Stimulated activated CD4-positive, alpha-beta T cell treated with anti-CD3 and anti-CD28 coated beads, Interleukin-1b, Interleukin-23, amount 100 ng/mL, for 4 hours (primary cell): Measurements from ENCODE around the gene NDUFS8.

ENCODE experiments used
- DNase-seq, 2 donors: peaks; one replicate each; pipeline ENCODE4 v3.0.0-alpha.2; 2020; ENCODE audit warnings: low read depth in 2 of 2

NDUFS8 gene

GRCh38 chr11:68036141-68036716 is 5.7 kb downstream of the NDUFS8 start:
- DNase-seq, result no peak

DNA sequence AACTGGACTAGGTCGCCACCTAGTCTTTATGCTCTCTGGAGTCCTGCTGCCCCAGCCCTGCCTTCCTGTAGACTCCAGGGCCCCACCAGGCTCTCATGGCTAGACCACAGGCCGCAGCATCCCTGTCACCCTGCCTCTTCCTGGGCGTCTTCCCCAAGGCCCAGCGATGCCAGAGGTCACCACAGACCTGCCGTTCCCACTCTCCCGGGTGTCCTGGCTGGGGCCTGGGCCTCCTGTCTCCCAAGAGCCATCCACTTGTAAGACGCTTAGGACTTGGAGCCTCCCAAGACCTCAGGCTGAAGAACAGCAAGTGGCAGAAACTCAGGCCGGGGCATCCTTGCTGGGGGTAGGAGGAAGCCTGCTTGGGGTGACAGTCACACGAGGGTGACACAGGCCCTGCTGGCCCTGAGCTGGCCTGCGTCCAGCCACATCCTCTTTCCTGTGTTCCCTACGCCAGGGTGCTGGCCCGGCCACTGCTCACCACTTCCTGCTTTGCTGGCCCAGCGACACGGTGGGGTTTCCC is 6.3 kb downstream of the NDUFS8 start:
- no peak for DNase-seq

- DNase-seq, result no peak
These were observed 7.1 kb downstream of the NDUFS8 start for GRCh38 chr11:68037411-68038225.

- no peak for DNase-seq
These were observed 7.8 kb downstream of the NDUFS8 start for GRCh38 chr11:68038226-68038717.

GRCh38 chr11:68038718-68039525 is 8.4 kb downstream of the NDUFS8 start, which contains the start of gene TCIRG1:
TCIRG1 (plus strand) TSS chr11:68039025; CDS start chr11:68041272, 2,247 bp downstream.
- peak; percentile 40 to 61 for DNase-seq

DNA sequence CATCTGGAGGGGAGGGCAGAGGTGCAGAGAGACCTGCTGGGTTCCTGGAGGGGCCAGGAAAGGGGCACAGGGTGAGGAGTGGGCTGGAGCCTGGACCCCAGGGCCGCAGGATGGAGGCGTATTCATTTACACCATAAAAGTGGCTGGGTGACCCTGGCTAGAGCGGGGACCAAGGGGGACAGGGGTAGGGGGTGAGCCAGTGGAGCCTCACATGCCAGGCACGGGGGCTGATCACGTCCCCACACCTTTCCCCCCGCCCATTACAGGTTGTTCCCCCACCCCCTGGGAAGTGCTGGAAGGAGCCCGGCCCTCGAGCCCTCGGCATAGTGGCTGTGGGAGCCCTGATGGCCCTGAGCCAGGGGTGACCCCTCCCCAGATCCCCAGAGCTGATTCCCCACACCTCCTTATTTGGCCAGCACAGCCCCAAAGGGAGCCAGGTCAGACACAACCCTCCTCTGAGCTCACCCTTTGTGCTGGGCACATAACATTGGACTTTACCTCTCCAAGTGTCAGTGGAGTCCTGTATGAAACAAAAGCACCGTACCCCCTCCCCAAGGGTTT is 9.1 kb downstream of the NDUFS8 start:
- DNase-seq, result no peak

DNA sequence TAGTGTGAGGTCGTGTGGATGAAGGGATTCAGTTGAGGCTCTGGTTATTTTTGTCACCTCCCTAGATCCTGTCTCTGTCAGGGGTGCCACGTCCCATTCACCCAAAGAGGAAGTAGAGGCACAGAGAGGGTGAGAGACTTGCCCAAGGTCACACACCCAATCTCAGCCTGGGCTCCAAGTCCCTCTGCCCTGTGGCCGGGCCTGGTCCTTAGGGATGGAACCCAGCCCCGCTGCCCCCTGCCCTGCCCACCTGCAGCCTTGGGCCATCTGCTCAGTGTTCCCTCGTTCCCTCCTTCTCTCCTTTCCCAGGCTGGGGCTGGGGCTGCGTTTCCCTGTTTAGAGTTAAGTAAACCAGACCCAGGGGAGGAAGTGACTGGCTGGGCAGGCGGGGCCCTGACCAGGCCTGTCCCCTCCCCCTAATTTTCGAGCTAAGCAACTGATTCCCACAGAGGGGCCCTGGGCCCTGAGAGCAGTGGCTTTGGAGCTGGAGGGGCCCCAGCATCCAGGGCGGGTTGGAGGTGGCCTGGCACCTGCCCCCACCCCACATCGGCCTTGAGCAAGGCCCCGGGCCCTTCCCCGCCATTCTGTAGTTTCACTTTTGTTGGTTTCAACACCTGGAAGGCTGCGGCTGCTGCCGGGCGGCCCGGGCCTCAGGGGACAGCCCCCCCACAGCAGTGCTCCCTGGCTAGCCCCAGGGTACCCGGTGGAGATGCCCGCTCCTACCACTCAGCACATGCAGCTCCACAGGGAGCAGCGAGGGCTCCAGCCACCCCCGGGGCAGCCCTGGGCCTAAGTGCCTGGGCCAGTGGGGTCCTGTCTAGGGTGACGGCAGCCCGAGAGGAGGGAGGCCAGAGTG is 9.8 kb downstream of the NDUFS8 start:
- peak in 1 of 2 donors; percentile 37 for DNase-seq

- DNase-seq, result no peak
These were observed 10.6 kb downstream of the NDUFS8 start for GRCh38 chr11:68040957-68041591.

GRCh38 chr11:68041617-68042218 is 11.2 kb downstream of the NDUFS8 start:
- DNase-seq, result no peak

DNA sequence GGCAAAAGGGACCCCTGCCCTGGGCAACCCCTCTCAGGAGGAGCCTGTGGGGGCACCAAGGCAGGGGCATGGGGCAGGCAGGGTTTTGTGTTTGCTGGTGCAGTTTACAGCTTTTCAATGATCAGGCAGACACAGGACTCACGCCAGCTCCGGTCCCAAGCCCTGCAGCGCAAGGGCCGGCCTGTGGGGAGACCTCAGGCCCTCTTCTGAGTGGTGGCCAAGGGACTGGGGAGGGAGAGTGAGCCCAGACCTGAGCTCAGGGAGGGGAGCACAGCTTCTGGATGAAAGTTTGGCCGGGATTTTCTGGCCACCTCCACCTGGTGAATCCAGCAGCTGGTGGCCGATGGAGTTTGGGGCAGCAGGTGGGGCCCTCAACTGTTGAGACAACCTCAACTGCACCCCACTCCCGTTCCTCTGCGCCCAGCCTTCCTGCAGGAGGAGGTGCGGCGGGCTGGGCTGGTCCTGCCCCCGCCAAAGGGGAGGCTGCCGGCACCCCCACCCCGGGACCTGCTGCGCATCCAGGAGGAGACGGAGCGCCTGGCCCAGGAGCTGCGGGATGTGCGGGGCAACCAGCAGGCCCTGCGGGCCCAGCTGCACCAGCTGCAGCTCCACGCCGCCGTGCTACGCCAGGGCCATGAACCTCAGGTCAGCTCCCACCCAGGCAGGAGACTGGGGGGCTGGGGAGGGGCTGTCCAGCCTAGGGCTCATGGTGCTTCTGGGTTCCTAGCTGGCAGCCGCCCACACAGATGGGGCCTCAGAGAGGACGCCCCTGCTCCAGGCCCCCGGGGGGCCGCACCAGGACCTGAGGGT is 11.9 kb downstream of the NDUFS8 start:
- no peak for DNase-seq

GRCh38 chr11:68043029-68043348 is 12.5 kb downstream of the NDUFS8 start:
- no peak for DNase-seq

DNA sequence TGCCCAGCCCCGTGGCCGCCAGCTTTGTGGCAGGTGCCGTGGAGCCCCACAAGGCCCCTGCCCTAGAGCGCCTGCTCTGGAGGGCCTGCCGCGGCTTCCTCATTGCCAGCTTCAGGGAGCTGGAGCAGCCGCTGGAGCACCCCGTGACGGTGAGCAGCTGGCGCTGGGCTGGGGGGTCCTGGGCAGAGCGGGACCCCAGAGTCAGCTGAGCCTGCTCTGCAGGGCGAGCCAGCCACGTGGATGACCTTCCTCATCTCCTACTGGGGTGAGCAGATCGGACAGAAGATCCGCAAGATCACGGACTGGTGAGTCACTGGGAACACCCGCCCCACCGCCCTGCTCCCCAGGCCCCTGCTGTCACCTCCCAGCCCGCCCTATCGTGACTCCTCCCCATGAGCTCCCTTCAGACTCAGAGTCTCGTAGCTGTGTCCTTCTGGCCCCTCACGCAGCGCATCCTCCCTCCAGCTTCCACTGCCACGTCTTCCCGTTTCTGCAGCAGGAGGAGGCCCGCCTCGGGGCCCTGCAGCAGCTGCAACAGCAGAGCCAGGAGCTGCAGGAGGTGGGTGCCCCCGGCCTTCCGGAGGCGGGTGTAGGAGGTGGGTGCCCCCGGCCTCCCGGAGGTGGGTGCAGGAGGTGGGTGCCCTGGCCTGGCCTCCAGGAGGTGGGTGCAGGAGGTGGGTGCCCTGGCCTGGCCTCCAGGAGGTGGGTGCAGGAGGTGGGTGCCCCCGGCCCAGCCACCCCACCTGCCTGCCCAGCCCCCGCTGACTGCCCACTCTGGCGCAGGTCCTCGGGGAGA is 13.1 kb downstream of the NDUFS8 start:
- no peak for DNase-seq

GRCh38 chr11:68044145-68044813 is 13.8 kb downstream of the NDUFS8 start:
- DNase-seq, result no peak

GRCh38 chr11:68044898-68045351 is 14.4 kb downstream of the NDUFS8 start:
- no peak for DNase-seq

- DNase-seq, result no peak
These were observed 17.2 kb downstream of the NDUFS8 start for GRCh38 chr11:68047437-68048290.

DNA sequence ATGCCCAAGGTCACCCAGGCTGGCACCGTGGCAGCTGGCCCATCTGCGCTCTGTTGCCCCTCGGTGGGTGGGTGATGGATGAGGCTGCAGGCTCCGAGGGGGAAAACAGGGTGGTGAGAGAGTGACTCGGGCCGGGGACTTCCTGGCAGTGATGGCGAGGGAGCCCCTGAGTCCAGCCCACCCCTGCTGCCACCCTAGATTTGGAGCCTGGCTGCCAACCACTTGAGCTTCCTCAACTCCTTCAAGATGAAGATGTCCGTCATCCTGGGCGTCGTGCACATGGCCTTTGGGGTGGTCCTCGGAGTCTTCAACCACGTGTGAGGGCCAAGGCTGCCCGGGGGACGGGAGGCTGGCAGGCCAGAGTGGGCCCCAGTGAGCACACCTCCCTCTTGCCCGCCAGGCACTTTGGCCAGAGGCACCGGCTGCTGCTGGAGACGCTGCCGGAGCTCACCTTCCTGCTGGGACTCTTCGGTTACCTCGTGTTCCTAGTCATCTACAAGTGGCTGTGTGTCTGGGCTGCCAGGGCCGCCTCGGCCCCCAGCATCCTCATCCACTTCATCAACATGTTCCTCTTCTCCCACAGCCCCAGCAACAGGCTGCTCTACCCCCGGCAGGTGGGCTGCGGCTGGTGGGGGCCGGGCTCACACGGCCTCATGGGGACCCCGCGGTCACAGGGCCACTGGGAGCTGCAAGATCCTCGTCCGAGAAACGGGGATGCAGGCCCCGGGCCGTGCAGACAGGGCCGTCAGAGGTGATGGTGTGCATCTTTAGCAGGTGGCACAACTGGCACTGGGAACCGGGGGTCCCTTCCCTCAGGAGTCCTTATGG is 18.4 kb downstream of the NDUFS8 start:
- DNase-seq, result no peak
